ENCODE results near the gene CDC42BPA. TPM values are rescaled to one million over a fixed set of nuclear protein-coding genes. Genes with fewer than 3 reads are reported as not detected.

Gene CDC42BPA
- total and polyA plus RNA-seq, 2 experiments from 2014 or later: 25.1 to 25.2 TPM

- no peak for TF ChIP-seq CTCF (IDR thresholded peaks at IDR 0.05; ENCODE audit: low read depth, low read length)
- no peak for DNase-seq (ENCODE audit: low read depth in 1 of 2, low spot score in 1 of 2)
- Histone ChIP-seq H3K4me3 (no peak overlapping the region), H3K4me1 (ENCODE audit: low read depth) (no peaks in the 10 kb centered on the region), H3K9me3 (ENCODE audit: low read depth) (no peaks in the 10 kb centered on the region), H3K36me3 (no peaks in the 10 kb centered on the region), H3K27ac (no peak overlapping the region), H3K27me3 (no peaks in the 10 kb centered on the region)
Measured at GRCh38 chr1:227253065-227253464, 65.2 kb downstream of the CDC42BPA start.

DNA sequence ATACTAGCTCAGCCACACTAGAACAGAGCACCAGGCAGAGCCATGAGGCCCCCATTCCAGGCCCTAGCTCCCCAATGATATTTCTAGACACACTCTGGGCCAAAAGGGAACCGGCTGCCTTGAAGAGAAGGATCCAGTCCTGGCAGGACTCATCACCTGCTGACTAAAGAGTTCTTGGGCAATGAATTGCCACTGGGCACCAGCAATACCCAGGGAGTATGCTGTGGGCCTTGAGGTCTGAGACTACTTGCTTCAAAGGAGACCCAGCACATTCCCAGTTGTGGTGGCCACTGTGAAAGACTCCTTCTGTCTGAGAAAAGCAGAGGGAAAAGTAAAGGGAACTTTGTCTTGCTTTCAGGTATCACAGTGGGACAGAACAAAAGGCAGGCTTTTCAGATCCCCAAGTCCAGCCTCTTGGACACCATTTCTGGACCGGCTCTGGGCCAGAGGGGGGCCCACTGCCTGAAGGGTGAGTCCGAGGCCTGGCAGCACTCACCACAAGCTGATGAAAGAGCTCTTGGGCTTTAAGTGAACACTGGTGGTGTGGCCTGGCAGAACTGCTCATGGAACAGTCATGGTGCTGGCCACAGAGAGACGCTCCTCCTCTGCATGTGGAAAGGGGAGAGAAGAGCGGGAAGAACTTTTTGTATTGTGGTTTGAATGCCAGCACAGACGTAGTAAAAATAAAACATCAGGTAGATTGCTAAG is 72.5 kb downstream of the CDC42BPA start:
- TF ChIP-seq CTCF (IDR thresholded peaks at IDR 0.05; ENCODE audit: low read depth, low read length): no peak
- no peak overlapping the region for H3K4me3 ChIP-seq
- H3K4me1 ChIP-seq (ENCODE audit: low read depth): peaks cover 2% of the 10 kb centered on the region
- no peaks in the 10 kb centered on the region for H3K36me3 ChIP-seq
- H3K27ac ChIP-seq: no peak overlapping the region
- H3K27me3 ChIP-seq: no peaks in the 10 kb centered on the region
- no peak for DNase-seq (ENCODE audit: low read depth in 1 of 2, low spot score in 1 of 2)
- no peaks in the 10 kb centered on the region for H3K9me3 ChIP-seq (ENCODE audit: low read depth)

DNA sequence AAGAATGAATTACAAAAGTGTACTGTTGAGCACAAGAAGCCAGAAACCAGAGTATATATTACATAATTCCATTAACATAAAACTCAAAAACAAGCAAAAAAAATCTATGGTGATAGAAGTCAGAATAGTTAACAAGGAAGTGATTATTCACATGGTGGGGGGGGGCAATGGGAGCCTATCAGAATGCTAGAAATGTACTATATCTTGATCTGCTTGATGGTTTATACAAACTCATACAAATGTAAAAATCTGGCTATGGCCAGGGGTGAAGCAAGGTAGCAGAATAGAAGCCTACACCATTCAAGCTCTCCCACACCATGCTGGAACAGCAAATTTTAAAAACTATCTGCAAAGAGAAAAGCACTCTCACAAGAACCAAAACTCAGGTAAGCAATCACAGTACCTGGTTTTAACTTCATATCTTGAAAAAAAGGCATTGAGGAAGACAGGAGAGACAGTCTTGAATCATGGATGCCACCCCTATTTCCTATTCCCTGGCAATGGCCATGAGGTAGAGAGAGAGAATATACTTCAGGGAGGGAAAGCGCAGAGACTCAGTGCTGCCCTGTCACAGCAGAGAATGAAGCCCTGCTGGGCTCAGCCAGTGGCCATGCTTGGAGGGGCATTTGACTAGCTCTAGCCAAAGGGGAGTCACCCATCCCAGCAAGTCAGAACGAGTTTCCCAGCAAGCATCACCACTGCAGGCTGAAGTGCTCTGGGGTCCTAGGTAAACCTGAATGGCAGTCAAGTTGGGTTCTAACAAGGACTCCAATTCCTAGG is 73.8 kb downstream of the CDC42BPA start:
- no peaks in the 10 kb centered on the region for H3K9me3 ChIP-seq (ENCODE audit: low read depth)
- no peaks in the 10 kb centered on the region for H3K36me3 ChIP-seq
- H3K27me3 ChIP-seq: no peaks in the 10 kb centered on the region
- TF ChIP-seq CTCF (IDR thresholded peaks at IDR 0.05; ENCODE audit: low read depth, low read length): no peak
- no peak overlapping the region for H3K27ac ChIP-seq
- no peak for DNase-seq (ENCODE audit: low read depth in 1 of 2, low spot score in 1 of 2)
- H3K4me1 ChIP-seq (ENCODE audit: low read depth): peaks cover 2% of the 10 kb centered on the region
- no peak overlapping the region for H3K4me3 ChIP-seq

DNA sequence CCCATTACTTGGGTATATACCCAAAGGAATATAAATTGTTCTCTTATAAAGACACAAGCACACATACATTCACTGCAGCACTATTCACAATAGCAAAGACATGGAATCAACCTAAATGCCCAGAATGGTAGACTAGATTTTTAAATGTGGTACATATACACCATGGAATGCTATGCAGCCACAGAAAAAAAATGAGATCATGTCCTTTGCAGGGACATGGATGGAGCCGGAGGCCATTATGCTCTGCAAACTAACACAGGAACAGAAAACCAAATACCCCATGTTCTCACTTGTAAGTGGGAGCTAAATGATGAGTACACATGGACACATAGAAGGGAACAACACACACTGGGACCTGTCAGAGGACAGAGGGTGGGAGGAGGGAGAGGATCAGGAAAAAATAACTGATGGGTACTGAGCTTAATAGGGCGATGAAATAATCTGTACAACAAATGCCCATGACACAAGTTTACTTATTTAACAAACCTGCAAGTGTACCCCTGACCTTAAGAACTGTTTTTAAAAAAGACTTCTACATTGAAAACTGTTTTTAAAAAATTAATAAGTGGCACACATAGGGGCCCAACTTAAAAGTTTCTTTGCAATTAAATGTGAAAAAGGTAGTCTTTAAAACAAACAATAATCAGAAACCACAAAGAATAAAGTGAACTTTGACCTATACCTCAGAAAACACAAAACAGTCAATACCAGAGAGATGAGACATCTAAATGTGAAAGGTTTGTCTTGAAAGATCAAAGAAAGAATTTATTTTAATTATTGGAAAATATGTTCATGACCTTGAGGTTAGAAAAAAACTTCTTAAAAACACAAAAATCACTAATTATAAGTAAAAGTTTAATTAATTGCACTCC is 75.2 kb downstream of the CDC42BPA start:
- Histone ChIP-seq H3K27me3 (no peaks in the 10 kb centered on the region), H3K4me1 (ENCODE audit: low read depth) (peaks cover 2% of the 10 kb centered on the region), H3K9me3 (ENCODE audit: low read depth) (no peaks in the 10 kb centered on the region), H3K4me3 (no peak overlapping the region), H3K36me3 (no peaks in the 10 kb centered on the region), H3K27ac (no peak overlapping the region)
- TF ChIP-seq CTCF (IDR thresholded peaks at IDR 0.05; ENCODE audit: low read depth, low read length): no peak
- no peak for DNase-seq (ENCODE audit: low read depth in 1 of 2, low spot score in 1 of 2)

GRCh38 chr1:227240983-227241382 is 77.3 kb downstream of the CDC42BPA start:
- no peak overlapping the region for H3K27ac ChIP-seq
- no peaks in the 10 kb centered on the region for H3K36me3 ChIP-seq
- no peak overlapping the region for H3K4me3 ChIP-seq
- peaks cover 2% of the 10 kb centered on the region for H3K4me1 ChIP-seq (ENCODE audit: low read depth)
- no peaks in the 10 kb centered on the region for H3K27me3 ChIP-seq
- H3K9me3 ChIP-seq (ENCODE audit: low read depth): no peaks in the 10 kb centered on the region
- no peak for TF ChIP-seq CTCF (IDR thresholded peaks at IDR 0.05; ENCODE audit: low read depth, low read length)
- no peak for DNase-seq (ENCODE audit: low read depth in 1 of 2, low spot score in 1 of 2)

All from cardiac muscle cell (in vitro differentiated cells and primary cell).